ENCODE data around the gene UBXN10. TPM values are rescaled to one million over a fixed set of nuclear protein-coding genes. Genes with fewer than 3 reads are reported as not detected.

Gene UBXN10
- total RNA-seq, 1 donor from 2014 or later = 1.4 TPM

GRCh38 chr1:20199403-20199802 lies 13.5 kb downstream of the UBXN10 start:
- intact Hi-C loops (cut with micrococcal nuclease) = no loop called here
- no peak for TF ChIP-seq CTCF (IDR thresholded peaks at IDR 0.05; ENCODE audit: borderline replicate concordance)
- no peak overlapping the region for H3K27ac ChIP-seq (replicated peaks)
- no peak overlapping the region for H3K4me3 ChIP-seq
- peaks cover 5% of the 10 kb centered on the region for H3K4me1 ChIP-seq
- no peak for DNase-seq
- peaks cover 66% of the 10 kb centered on the region for H3K27me3 ChIP-seq (ENCODE audit: low read depth)
- H3K36me3 ChIP-seq = no peaks in the 10 kb centered on the region
- H3K9me3 ChIP-seq (replicated peaks) = no peaks in the 10 kb centered on the region

- Histone ChIP-seq H3K9me3 (replicated peaks) (no peaks in the 10 kb centered on the region), H3K36me3 (no peaks in the 10 kb centered on the region), H3K27me3 (ENCODE audit: low read depth) (peaks cover 66% of the 10 kb centered on the region), H3K4me1 (peaks cover 2% of the 10 kb centered on the region), H3K27ac (replicated peaks) (no peak overlapping the region), H3K4me3 (no peak overlapping the region)
- intact Hi-C loops (cut with micrococcal nuclease) = no loop called here
- no peak for TF ChIP-seq CTCF (IDR thresholded peaks at IDR 0.05; ENCODE audit: borderline replicate concordance)
- DNase-seq = no peak
Measured at GRCh38 chr1:20199840-20200239, 13.9 kb downstream of the UBXN10 start.

- H3K27me3 ChIP-seq (ENCODE audit: low read depth) = peaks cover 66% of the 10 kb centered on the region
- no peak for TF ChIP-seq CTCF (IDR thresholded peaks at IDR 0.05; ENCODE audit: borderline replicate concordance)
- DNase-seq = no peak
- no peaks in the 10 kb centered on the region for H3K36me3 ChIP-seq
- intact Hi-C loops (cut with micrococcal nuclease) = no loop called here
- no peaks in the 10 kb centered on the region for H3K4me1 ChIP-seq
- no peak overlapping the region for H3K4me3 ChIP-seq
- H3K9me3 ChIP-seq (replicated peaks) = no peaks in the 10 kb centered on the region
- H3K27ac ChIP-seq (replicated peaks) = no peak overlapping the region
Measured at GRCh38 chr1:20200966-20201365, 15.1 kb downstream of the UBXN10 start.

GRCh38 chr1:20202166-20202565 lies 16.3 kb downstream of the UBXN10 start:
- no peak overlapping the region for H3K4me3 ChIP-seq
- no peak for DNase-seq
- H3K9me3 ChIP-seq (replicated peaks) = no peaks in the 10 kb centered on the region
- intact Hi-C loops (cut with micrococcal nuclease) = no loop called here
- no peak overlapping the region for H3K27ac ChIP-seq (replicated peaks)
- H3K36me3 ChIP-seq = no peaks in the 10 kb centered on the region
- no peaks in the 10 kb centered on the region for H3K4me1 ChIP-seq
- peaks cover 63% of the 10 kb centered on the region for H3K27me3 ChIP-seq (ENCODE audit: low read depth)
- no peak for TF ChIP-seq CTCF (IDR thresholded peaks at IDR 0.05; ENCODE audit: borderline replicate concordance)

- no peak for DNase-seq
- no peak for TF ChIP-seq CTCF (IDR thresholded peaks at IDR 0.05; ENCODE audit: borderline replicate concordance)
- Histone ChIP-seq H3K4me1 (peaks cover 4% of the 10 kb centered on the region), H3K4me3 (no peak overlapping the region), H3K27me3 (ENCODE audit: low read depth) (peaks cover 69% of the 10 kb centered on the region), H3K27ac (replicated peaks) (no peak overlapping the region), H3K36me3 (no peaks in the 10 kb centered on the region), H3K9me3 (replicated peaks) (no peaks in the 10 kb centered on the region)
- intact Hi-C loops (cut with micrococcal nuclease) = no loop called here
Measured at GRCh38 chr1:20207546-20207945, 21.6 kb downstream of the UBXN10 start.

GRCh38 chr1:20209471-20209870 lies 23.6 kb downstream of the UBXN10 start:
- Histone ChIP-seq H3K27ac (replicated peaks) (no peak overlapping the region), H3K4me1 (peaks cover 11% of the 10 kb centered on the region), H3K27me3 (ENCODE audit: low read depth) (peaks cover 67% of the 10 kb centered on the region), H3K9me3 (replicated peaks) (no peaks in the 10 kb centered on the region), H3K4me3 (no peak overlapping the region), H3K36me3 (no peaks in the 10 kb centered on the region)
- intact Hi-C loops (cut with micrococcal nuclease) = no loop called here
- no peak for TF ChIP-seq CTCF (IDR thresholded peaks at IDR 0.05; ENCODE audit: borderline replicate concordance)
- no peak for DNase-seq

All from left ventricle myocardium inferior (tissue), 1 donor.